ENCODE measurements around the gene EFCAB8.

Gene EFCAB8

DNA sequence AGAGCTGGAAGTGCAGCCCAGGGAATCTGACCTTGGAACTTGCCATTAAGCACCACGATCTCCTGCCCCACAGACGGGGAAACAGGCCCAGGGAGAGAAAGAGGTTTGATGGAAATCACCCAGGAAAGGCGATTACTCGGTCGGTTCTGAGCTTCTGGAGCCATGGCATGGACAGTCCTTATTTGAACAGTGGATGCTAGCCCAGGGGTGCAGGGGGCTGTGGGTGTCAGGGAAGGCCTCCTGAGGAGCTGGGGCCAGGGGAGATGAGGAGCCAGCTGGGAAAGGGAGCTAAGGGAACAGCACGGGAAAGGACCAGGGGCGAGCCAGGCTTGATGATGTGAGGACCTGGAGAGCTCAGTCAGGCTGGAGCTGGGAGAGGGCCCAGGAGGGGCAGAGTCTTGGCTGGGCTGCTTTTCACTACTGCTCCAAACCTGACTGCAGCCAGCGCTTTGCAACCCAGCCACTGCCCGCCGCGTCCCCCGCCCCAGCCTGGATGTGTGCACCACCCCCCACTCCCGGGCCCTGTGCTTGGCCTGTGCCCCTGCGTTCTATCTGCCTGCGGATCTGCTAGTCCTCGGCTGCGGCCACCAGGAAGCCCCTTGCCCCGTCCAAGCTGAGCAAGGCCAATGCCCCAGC lies 127.7 kb downstream of the EFCAB8 start:
- no peak for DNase-seq (ENCODE audit: low read depth)

DNA sequence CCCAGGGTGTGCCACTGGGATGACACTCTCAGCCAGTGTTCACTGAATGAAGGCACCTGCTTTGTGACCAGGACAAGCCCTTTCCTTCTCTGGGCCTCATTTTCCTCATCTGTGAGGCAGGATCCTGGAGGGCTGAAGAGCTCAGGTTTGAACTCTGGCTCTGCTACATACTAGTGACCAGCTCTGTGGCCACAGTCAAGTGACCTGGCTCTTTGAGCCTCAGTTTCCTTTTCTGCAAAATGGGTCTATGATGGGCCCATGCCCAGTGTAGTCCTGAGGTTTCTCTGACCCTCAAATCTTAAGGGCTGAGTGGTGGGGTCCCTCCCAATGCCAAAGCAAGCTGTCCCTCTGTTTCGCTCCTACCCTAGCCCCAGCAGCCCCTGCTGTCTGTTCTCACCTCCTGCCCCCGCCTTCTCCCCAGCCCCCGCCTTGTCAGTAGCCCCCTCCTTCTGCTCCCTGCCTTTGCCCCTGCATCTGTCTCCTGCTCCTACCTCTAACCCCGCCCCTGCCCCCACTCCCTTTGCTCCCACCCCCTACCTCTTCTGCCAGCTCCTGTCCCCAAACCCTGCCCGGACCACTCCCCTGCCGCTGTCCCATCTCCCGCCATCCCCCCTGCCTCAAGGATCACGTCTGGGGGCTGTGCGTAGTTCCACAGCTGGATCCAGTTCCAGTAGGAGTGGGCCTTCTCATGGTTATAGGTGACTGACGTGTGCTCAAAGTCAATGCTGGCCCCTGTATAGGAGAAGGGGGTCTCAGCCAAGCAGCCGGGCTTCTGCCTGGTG lies 128.5 kb downstream of the EFCAB8 start:
- DNase-seq (ENCODE audit: low read depth) = no peak

- no peak for DNase-seq (ENCODE audit: low read depth)
Observed at GRCh38 chr20:32988008-32988407, 129.3 kb downstream of the EFCAB8 start.

DNA sequence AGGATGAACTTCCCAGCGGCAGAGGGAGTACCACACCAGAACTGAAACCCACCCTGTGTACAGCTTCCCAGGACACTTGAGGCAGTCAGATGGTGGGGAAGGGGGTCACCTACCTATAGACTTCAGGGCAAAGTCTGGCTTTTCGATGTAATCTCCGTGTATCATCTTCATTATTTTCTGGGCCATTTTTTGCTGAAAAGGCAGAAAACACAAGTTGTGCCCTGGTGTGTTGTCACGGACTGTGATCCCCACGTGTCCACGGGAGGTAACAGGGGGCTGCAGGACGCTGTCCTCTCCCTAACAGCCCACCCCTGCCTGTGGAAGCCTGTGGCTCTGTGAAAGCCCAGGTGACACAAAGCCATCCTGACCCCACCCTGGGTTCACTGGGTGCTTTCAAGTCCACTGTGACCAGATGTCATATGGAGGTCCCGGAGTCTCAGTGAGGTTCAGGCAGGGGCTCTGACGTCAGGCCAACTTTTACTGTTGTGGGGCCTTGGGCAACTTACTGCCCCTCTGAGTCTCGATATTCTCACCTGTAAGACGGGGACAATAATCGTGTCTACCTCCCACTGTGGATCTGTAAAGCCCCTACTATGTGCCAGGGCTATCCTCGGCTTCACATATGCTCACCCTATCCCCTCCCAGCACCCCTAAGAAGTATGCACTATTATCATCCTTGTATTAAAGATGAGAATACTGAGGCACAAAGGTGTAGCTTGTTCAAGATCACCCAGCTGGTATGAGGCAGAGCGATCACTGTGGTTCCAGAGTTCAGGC lies 131.0 kb downstream of the EFCAB8 start:
- DNase-seq (ENCODE audit: low read depth) = no peak

- no peak for DNase-seq (ENCODE audit: low read depth)
Observed at GRCh38 chr20:32990426-32990825, 131.7 kb downstream of the EFCAB8 start.

DNA sequence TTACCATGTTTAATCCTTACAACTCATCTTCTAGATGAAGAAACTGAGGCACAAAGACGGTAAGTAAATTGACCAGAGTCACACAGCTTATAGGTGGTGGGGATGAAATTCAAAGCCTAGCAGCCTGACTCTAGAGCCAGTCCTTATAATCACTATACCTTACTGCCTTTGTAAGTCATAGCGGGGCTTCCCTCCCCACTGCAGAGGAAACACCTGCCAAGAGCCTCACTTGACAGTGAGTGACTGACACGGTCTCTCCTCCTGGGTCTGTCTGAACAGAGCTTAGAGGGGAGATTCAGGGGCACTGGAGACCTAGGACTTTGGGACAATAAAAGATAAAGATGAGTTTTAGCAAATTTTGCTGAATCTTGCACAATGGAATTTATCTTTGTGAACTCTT lies 132.7 kb downstream of the EFCAB8 start:
- DNase-seq (ENCODE audit: low read depth) = no peak

DNA sequence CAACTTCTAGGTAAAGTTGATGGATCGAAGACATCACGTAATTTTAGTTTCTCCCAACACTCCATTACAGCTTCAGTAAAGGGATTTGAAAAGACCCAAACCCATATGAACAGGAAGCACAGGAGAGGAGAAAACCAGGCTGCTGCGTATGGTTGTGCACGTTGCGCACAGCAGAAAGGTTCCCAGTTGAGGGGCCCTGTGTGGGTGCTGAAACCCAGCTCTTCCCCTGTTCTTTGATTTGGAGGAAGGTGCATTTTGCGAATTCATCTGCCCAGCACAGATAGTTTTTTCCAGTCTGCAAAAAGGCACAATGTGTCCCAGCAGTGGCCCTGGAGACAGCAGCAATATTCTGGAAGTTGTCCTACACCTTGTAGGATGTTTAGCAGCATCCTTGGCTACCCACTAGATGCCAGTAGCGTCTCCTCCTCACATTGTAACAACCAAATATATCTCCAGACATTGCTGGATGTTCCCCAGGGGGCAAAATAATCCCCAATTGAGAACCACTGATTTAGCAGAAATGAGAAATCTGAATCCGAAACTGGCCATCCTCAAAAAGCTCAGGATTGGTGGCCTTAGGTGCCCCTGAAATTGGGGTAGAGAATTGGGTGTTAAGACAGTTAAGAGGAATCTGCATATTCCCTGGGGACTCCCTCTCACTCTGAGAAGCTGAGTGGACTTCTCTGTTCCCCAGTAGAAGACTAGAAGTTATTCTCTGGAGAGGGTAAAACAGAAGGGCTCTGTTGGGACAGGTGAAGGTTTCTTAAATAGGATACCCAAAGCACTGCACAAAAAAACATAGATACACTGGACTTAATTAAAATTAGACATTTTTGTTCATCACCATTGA lies 133.3 kb downstream of the EFCAB8 start:
- no peak for DNase-seq (ENCODE audit: low read depth)

- DNase-seq (ENCODE audit: low read depth) = no peak
Observed at GRCh38 chr20:32993496-32994050, 134.8 kb downstream of the EFCAB8 start.

DNA sequence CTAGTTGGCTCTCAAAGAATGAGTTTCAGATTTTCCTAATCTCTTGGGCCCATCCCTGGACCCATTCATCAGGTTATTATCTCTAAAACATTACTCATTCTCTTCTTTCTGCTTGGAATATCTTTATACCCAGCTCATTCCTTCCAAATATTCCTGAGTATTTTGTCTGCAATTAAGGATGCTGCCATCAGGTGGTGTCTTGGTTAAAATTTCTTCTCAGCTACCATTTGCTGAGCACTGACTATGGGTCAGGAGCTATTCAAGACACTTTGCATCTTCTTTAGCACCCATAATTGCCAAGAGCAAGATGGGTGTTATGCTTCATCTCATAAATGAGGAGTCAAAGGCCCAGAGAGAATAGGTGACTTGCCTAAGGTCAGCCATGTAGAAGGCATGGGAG lies 137.1 kb downstream of the EFCAB8 start:
- no peak for DNase-seq (ENCODE audit: low read depth)

- DNase-seq (ENCODE audit: low read depth) = no peak
Observed at GRCh38 chr20:32997431-32997830, 138.7 kb downstream of the EFCAB8 start.

GRCh38 chr20:32999603-33000250 lies 141.0 kb downstream of the EFCAB8 start:
- no peak for DNase-seq (ENCODE audit: low read depth)

- no peak for DNase-seq (ENCODE audit: low read depth)
Observed at GRCh38 chr20:33000802-33001466, 142.2 kb downstream of the EFCAB8 start.

GRCh38 chr20:33002087-33002808 lies 143.5 kb downstream of the EFCAB8 start:
- no peak for DNase-seq (ENCODE audit: low read depth)

GRCh38 chr20:33004141-33004751 lies 145.5 kb downstream of the EFCAB8 start, which contains the start of gene SUN5:
Gene SUN5 (minus strand): TSS chr20:33004433. CDS start chr20:33004340, 93 bp downstream.
- DNase-seq (ENCODE audit: low read depth) = no peak

- DNase-seq (ENCODE audit: low read depth) = peak; percentile 28
Observed at GRCh38 chr20:33005132-33005566, 146.4 kb downstream of the EFCAB8 start.

GRCh38 chr20:33005908-33006775 lies 147.4 kb downstream of the EFCAB8 start:
- DNase-seq (ENCODE audit: low read depth) = no peak

- DNase-seq (ENCODE audit: low read depth) = no peak
Observed at GRCh38 chr20:33006776-33007375, 148.2 kb downstream of the EFCAB8 start.
